DOHH2 (cell line): ENCODE data around the gene CFAP251.

Source experiments
- EZH2phosphoT487 ChIP-seq: fragments of 200-600 bp; sonication (generic); IDR thresholded peaks from 2 replicates; pipeline ENCODE4 v1.6.1; 2017; ENCODE audit warnings: borderline replicate concordance, mild to moderate bottlenecking, antibody characterized with exemption, low read length, moderate library complexity, mixed read lengths
- TF ChIP-seq, protein P1 (sequence below): fragments of 200-600 bp; sonication (generic); IDR thresholded peaks from one replicate; pipeline ENCODE4 v1.5.1; 2014; ENCODE audit warnings: antibody characterized with exemption, mild to moderate bottlenecking, low read depth, low read length; ENCODE audit not compliant: poor library complexity, severe bottlenecking

DNA sequence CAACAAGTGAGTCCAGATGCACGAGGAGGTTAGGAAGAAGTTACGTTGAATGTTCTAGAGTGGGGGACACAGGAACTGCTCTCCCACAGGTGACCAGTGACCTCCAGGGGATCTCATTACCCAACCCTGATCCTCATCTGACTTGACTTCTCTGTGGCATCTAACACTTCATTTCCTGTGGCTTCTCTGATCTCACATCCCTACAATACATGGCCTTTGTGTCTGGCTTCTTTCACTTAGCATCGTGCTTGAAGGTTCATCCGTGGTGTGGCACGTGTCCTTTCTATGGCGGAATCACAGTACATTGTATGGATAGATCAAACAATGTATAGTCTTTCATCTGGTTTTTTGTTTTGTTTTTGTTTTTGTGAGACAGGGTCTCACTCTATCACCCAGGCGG is 19.3 kb downstream of the CFAP251 start:
- TF ChIP-seq, protein P1, sequence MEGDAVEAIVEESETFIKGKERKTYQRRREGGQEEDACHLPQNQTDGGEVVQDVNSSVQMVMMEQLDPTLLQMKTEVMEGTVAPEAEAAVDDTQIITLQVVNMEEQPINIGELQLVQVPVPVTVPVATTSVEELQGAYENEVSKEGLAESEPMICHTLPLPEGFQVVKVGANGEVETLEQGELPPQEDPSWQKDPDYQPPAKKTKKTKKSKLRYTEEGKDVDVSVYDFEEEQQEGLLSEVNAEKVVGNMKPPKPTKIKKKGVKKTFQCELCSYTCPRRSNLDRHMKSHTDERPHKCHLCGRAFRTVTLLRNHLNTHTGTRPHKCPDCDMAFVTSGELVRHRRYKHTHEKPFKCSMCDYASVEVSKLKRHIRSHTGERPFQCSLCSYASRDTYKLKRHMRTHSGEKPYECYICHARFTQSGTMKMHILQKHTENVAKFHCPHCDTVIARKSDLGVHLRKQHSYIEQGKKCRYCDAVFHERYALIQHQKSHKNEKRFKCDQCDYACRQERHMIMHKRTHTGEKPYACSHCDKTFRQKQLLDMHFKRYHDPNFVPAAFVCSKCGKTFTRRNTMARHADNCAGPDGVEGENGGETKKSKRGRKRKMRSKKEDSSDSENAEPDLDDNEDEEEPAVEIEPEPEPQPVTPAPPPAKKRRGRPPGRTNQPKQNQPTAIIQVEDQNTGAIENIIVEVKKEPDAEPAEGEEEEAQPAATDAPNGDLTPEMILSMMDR = no peak
- TF ChIP-seq EZH2phosphoT487 = no peak
